ENCODE data around the gene AP2M1. TPM values are rescaled to one million over a fixed set of nuclear protein-coding genes. Genes with fewer than 3 reads are reported as not detected.
"Not testable (repeated sequence)": the region's sequence is repeated elsewhere in the genome, so short reads cannot be mapped to it uniquely, and the experiment has no call there.

The AP2M1 gene
- 278 TPM for total RNA-seq

DNA sequence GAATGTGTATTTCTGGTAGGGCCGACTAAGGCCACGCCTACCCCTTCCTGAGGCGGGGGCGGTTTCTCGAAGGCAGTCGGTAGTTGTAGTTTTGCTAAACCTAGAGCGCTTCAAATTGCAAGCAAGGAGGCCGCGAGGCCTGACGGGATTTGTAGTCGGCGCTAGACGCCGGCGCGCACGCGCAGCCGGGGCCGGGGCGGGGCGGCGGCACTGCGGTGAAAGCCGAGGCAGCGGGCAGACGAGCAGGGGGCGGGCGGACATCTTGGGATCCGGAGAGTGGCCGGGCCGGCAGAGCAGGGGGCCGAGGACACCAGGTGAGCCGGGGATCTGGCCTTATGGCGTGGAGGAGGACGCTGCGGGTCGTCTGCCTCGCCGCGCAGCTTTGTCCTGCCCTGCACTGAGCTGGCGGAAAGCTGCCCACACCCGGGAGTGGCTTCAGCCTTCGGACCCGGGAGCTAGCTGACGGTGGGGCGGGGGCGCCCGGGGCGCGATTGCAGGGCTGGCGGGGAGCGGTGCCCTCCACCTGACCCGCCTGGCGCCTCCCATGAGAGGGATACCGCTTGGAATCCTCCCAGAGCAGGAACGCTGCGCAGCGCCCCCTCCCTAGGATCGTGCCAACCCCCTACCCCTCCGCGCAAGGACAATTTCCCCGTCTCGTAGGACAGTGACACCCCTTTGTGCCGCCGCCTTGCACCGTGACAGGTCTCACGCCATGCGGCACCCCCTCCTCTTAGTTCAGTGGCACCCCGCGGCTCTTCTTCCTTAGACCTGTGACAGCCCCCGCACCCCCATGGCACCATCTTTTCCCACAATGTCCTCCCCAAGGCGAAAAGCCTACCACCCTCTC, at the start of gene AP2M1:
TSS of gene AP2M1 (plus strand) at position 210 of the 847 bp plus-strand sequence. CDS start 2,139 bp downstream, outside the sequence.
- intact Hi-C loops (cut with DNase I): no loop called here
- ATAC-seq: peak; percentile 95
- DNase-seq (ENCODE audit: low spot score): peak; percentile 98

DNA sequence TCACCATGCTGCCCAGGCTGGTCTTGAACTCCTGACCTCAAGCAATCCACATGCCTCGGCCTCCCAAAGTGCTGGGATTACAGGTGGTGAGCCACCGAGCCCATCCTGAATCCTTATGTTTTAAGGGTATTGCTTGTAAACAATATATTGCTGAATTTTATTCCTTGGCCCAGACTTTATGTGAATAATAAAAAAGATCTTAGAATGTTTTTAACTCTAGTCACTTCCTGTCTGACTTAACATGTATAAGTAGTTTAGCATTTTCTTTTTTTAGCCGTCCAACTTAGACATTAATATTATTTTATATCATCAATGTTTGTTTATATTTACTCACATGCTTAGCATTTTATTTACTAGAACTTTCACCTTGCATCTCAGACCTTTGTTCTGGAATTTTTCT, 48.6 kb upstream of the AP2M1 start:
- intact Hi-C loops (cut with DNase I): no loop called here
- ATAC-seq: no peak
- no peak for DNase-seq (ENCODE audit: low spot score)

DNA sequence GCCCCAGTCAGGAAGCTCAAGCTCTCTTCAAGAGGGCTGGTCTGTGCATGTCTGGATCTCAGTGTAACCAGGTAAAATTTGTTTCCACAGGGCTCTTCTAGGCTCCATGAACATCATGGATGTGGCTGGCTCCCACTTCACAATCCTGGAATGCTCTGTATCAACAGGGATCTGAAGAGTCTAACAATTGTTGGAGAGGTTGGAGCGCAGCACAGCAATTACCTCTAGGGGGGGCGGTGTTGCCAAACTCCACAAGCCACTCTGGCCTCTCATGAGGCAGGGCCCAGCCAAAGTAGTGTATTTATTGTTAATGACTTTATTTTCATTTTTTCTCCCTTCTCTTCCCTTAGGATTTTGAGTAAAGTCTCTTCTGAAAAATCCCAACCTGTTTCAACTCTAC, 45.6 kb upstream of the AP2M1 start:
- DNase-seq (ENCODE audit: low spot score): no peak
- intact Hi-C loops (cut with DNase I): no loop called here
- ATAC-seq: peak; percentile 52

DNA sequence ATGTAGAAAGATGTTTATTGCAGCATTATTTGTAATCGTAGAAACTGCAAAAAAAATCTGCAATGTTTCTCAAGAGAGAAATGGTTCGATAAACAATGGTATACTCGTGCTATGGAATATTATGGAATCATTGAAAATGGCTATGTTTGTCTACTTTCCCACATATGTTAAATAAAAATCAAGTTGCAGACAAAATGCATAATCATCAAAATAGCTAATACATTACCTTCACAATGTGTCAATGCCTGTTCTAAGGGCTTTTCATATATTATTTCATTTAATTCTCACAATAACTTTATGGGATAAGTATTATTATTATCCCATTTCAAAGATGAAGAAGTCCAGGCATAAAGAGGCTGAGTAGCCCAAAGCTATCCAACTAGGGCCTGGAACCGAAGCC, 41.7 kb upstream of the AP2M1 start:
- intact Hi-C loops (cut with DNase I): loop anchor here (10.0 kb wide), 1 partner anchor 238 kb away; no protein-coding TSS in a partner anchor
- DNase-seq (ENCODE audit: low spot score) (no peak), ATAC-seq (no peak)

DNA sequence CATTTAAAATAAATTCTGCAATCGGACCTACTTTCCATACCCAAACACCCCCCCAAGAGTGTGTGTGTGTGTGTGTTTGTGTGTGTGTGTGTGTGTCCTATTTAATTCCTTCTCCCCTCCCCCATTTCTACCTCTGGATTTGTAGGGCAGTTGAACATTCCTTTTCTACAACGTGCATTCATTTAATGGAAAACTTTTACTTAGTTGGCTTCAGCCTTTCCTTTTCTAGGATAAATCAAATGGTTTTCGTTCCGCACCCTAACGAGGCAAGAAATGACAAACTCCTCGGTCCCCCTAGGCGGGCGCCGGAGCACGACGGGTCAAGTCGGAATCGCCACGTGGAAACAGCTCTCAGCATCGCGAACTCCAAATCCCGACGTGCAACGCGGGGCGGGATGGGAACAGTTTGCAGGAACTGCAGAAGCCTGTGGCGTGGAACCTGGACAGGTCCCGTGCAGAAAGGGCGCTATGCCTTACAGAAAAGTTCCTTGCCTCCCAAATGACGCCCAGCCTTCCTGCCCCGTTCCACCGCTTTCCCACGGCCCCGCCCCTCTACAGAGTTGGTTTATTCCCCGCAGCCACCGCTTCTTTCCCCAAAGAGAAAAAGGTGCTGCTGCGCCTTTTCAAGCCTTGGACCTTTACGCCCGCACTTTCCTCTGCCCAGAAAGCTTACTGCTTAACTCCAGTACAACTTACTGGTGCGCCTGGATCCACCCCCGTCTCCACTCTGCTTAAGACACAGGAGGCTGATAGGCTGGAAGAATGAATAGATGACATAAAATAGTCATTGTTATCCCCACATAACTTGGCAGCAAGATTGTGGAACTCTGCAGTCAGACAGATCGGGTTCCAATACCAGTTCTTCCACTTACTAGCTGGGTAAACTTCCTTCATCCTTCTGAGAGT, 40.6 kb upstream of the AP2M1 start:
- peak; percentile 87 for DNase-seq (ENCODE audit: low spot score)
- ATAC-seq: peak; percentile 90
- intact Hi-C loops (cut with DNase I): loop anchor here (10.0 kb wide), 1 partner anchor 239 kb away; no protein-coding TSS in a partner anchor

DNA sequence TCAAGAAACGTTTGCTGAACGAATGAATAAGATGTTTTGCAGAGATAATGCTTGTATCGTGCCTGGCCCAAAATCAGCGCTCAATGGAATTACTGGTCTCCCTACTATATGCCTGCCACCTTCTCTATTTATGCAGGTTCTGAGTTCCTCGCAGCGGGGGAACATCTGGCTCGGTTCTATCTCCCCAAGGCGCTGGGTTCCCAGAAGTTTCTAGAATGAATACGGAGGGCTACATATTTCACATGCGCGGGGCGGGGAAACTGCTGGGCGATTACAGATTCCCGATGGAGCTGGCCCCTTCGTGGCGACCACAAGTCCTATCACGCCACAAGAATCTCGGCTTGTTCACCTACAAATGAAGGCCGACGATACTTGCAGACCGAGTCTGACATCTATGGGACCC, 39.9 kb upstream of the AP2M1 start:
- peak; percentile 41 for ATAC-seq
- intact Hi-C loops (cut with DNase I): loop anchor here (10.0 kb wide), 1 partner anchor 240 kb away; no protein-coding TSS in a partner anchor
- no peak for DNase-seq (ENCODE audit: low spot score)

DNA sequence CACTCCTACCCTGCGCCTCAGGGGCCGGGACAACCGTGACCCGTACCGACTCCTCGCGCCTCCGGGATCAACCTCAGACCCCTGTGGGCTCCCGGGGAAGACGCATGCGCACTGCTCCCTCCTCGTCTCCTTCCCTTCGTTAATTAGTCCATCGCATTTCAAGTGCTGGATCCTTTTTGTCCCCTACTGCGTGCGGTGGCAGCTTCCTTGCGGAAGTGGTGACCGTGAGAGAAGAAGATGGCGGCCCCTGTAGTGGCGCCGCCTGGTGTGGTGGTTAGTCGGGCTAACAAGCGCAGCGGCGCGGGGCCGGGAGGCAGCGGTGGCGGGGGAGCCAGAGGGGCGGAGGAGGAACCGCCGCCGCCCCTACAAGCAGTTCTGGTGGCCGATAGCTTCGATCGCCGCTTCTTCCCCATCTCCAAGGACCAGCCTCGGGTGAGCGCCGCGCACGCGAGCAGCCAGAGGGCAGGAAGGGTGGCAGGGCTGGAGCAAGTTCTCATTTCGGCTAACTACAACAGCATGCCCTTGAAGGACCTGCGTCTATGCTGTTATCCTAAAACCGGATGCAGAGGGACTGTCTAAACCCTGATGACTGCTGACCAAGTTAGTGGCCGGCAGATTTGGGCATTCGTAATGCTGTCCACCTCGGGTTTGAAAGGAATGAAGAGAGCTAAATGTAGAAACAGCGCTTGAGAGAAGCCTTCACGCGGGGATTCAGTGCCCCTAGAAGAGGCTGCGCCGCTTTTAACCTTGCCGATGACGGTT, 39.3 kb upstream of the AP2M1 start, which contains the start of gene EIF2B5:
TSS of gene EIF2B5 (plus strand) at position 210 of the 762 bp plus-strand sequence. CDS start at position 238, 28 bp downstream.
- peak; percentile 92 for DNase-seq (ENCODE audit: low spot score)
- intact Hi-C loops (cut with DNase I): loop anchor here (10.0 kb wide), 1 partner anchor 241 kb away; no protein-coding TSS in a partner anchor
- ATAC-seq: peak; percentile 97

DNA sequence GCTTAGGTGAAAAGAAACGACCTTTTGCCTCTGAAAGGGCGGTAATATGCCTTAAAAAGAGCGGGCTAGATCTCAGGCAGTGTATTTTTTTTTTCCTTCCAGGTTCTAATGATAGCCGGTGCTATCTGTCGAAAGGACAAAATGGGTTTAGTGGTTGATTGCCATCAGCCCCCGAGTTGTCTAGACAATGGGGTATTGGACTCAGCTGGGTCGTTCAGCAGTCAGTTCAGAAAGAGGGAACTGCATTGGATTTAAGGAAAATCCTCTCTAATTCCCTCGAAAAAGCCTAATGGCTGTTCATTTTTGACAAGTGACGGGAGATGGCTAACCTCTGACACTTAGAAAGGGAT, 38.8 kb upstream of the AP2M1 start:
- DNase-seq (ENCODE audit: low spot score) (no peak), ATAC-seq (no peak)
- intact Hi-C loops (cut with DNase I): loop anchor here (10.0 kb wide), 1 partner anchor 241 kb away; no protein-coding TSS in a partner anchor

DNA sequence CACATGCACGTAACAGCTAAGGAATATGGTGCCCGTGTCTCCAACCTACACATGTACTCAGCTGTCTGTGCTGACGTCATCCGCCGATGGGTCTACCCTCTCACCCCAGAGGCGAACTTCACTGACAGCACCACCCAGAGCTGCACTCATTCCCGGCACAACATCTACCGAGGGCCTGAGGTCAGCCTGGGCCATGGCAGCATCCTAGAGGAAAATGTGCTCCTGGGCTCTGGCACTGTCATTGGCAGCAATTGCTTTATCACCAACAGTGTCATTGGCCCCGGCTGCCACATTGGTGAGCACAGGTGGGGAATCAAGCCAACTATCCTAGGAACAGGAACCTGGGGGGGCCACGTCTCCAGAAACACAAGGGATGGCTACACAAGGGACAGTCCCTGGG, 34.2 kb upstream of the AP2M1 start:
- intact Hi-C loops (cut with DNase I): no loop called here
- ATAC-seq (no peak), DNase-seq (ENCODE audit: low spot score) (peak; percentile 54)

DNA sequence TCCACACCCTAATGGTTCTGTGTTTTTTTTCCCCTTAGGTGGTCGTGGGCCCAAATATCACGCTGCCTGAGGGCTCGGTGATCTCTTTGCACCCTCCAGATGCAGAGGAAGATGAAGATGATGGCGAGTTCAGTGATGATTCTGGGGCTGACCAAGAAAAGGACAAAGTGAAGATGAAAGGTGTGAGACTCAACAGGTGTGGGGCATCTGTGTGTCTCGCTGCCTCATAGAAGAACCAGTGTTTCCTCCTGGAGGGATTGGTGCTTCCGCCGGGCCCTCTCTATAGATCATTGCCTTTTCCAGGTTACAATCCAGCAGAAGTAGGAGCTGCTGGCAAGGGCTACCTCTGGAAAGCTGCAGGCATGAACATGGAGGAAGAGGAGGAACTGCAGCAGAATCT, 32.5 kb upstream of the AP2M1 start:
- intact Hi-C loops (cut with DNase I): no loop called here
- ATAC-seq (no peak), DNase-seq (ENCODE audit: low spot score) (peak; percentile 10)

DNA sequence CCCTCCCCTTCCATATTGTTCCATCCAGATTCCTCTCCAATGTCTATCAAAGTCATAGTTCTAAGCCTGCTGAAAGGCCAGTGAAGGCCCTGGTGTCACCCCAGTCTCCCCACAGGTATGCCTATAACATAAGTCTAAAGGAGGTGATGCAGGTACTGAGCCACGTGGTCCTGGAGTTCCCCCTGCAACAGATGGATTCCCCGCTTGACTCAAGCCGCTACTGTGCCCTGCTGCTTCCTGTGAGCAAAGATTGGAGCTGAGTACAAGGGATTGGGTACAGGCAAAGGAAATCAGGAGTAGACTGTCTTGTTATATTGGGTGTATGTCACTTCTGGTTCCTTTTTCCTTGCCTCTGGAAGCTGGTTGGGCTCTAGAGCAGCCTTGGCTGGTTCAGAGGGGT, 31.3 kb upstream of the AP2M1 start:
- intact Hi-C loops (cut with DNase I): no loop called here
- DNase-seq (ENCODE audit: low spot score) (peak; percentile 12), ATAC-seq (no peak)

DNA sequence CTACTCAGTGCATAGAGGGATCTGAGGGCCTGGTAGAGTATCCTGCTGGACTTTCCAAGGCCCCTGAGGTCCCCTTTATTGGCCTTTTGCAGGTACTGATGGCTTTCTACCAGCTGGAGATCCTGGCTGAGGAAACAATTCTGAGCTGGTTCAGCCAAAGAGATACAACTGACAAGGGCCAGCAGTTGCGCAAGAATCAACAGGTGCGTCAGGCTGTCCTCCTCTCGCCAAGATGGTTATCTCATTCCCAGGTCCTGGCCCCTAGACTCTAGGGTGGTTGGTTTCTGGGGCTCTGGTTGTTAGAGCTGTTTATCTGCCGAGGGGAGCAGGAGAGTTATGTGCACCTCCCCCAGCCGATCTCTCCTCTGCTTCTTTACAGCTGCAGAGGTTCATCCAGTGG, 30.1 kb upstream of the AP2M1 start:
- ATAC-seq (no peak), DNase-seq (ENCODE audit: low spot score) (no peak)
- intact Hi-C loops (cut with DNase I): no loop called here

DNA sequence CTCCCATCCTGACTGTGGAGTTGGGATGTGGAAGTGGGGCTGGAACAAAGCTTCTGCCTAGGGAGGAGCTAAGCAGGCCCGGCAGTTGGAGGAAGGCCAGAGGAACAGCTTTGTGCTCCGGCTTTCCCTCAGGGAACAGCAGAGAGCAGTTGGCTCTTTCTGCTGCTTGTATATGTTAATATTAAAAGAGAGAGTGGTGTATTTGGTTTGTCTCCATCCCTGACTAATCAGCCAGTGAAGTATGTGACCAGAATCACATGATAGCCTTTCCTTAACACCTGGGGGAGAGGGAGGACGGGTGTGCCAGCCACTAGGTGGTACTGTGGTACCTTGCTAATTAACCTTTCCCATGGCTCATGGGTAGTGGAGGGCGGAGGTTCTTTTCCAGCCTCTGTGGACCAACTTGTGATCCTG, 29.5 kb upstream of the AP2M1 start:
- ATAC-seq (peak; percentile 47), DNase-seq (ENCODE audit: low spot score) (no peak)
- intact Hi-C loops (cut with DNase I): no loop called here

DNA sequence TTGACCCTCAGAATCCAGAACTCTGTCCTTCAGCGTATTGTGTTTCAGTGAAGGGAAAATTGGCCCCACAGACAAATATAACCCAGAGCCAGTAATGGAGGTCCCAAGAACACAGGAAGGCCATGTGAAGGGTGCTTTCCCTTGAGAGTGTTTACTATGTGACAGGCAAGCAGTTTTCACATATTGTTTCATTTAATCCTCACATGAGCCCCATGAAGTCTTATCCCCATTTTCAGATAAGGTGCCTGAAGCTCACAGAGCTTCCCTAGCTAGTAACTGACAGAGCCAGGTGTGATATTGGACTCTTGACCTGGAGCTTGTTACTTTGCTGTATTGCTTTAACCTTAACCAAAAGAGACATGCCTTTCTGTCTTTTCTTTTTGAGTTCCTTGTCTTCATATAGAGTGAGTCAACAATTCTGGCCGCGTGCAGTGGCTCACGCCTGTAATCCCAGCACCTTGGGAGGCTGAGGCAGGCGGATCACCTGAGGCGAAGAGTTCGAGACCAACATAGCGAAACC, 28.8 kb upstream of the AP2M1 start:
- intact Hi-C loops (cut with DNase I): no loop called here
- no peak for DNase-seq (ENCODE audit: low spot score)
- ATAC-seq: no peak

DNA sequence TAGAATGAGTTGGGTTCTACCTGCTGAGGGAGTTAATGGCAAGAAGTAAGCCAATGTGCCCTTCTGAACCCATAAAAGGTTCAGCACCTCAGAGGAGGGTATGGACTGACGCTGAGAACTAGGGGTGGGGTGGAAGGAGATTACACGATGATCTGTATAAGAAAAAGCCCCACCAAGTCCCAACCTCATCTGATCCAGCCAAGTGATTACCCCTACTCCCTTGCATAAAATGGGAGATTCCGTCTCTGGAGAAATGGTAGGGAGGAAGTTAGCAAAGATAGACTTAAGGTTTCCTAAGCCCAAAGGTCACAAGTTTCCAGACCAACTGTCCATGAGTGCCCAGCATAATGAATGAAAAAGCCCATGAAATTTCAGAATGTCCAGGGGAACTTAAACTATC, 26.6 kb upstream of the AP2M1 start:
- ATAC-seq (no peak), DNase-seq (ENCODE audit: low spot score) (no peak)
- intact Hi-C loops (cut with DNase I): no loop called here

DNA sequence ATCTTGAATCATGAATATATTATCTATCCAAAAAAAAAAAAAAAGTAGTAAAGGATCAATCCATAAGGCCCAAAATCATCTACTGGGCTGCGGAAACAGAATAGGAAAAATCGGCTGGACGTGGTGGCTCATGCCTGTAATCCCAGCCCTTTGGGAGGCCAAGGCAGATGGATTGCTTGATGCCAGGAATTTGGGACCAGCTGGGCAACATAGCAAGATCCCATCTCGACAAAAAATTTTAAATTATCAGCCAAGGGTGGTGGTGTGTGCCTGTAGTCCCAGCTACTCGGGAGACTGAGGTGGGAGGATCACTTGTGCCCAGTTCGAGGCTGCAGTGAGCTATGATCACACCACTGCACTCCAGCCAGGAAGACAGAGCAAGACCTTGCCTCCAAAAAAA, 25.5 kb upstream of the AP2M1 start:
- DNase-seq (ENCODE audit: low spot score) (no peak), ATAC-seq (no peak)
- intact Hi-C loops (cut with DNase I): no loop called here

DNA sequence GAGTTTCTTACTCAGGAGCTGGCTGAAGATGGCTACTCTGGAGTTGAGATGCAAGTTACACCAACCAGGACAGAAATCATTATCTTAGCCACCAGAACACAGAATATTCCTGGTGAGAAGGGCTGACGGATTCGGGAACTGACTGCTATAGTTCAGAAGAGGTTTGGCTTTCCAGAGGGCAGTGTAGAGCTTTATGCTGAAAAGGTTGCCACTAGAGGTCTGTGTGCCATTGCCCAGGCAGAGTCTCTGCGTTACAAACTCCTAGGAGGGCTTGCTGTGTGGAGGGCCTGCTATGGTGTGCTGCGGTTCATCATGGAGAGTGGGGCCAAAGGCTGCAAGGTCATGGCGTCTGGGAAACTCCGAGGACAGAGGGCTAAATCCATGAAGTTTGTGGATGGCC, 24.9 kb upstream of the AP2M1 start:
- ATAC-seq; intact Hi-C loops (cut with DNase I); DNase-seq (ENCODE audit: low spot score): not testable (repeated sequence)

DNA sequence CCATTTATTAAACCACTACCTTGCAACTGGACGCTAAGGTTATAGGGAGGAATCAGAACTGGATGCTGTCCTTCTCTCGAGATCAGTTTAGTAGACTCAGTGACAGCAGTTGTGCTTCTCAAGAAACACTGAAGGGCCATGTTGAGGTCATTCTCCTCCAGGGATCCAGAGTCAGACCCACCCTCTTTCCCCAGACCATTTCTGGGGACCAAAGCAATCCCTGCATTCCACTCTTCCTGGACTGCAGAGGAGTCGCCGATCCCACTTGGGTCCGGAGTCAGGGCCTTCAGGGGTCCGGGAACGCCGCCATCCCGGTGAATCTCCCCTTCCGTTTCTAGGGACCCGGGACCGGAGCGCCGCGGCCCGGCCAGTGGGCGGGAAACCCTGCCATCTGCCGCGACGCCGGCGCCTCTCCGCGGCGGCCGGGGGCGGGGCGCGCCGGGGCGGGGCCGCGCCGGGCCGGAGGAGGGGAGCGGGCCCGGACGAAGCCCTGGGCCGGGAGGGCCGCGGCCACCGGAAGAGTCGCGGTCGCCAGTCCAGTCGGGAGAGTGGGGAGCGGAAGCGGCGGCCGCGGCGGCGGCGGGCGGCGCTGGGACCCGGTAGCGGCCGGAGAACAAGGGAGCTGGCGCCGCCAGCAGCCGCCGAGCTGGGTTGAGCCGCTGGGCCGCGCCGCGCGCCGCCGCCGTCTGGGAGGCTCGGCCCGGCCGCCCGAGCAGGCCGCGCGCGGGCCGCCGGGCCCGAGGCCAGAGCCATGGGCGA, 19.6 kb upstream of the AP2M1 start, which contains the start of gene DVL3:
TSS of gene DVL3 (plus strand) at position 493 of the 759 bp plus-strand sequence. CDS start at position 752, 259 bp downstream.
- peak; percentile 81 for DNase-seq (ENCODE audit: low spot score)
- ATAC-seq: peak; percentile 90
- intact Hi-C loops (cut with DNase I): no loop called here

All from sciatic nerve (tissue), 2 donors.